Natural killer cell (primary cell): ENCODE measurements around the gene SNHG17. TPM values are rescaled to one million over a fixed set of nuclear protein-coding genes. Genes with fewer than 3 reads are reported as not detected.

ENCODE experiments used
- ATAC-seq, 3 donors: fragments of 150-1000 bp in 2 of 3; fragments of 200-7000 bp in 1 of 3; cut with Tn5 transposase; 1 replicate in 1 of 3; 2 replicates in 2 of 3; pipeline ENCODE4 v1.10.0; 2021; ENCODE audit warnings: mild to moderate bottlenecking in 2 of 3, moderate library complexity in 2 of 3
- DNase-seq, 2 donors: peaks; one replicate each; pipeline versions ENCODE4 v3.0.0 to v3.0.0-alpha.2; 2013 to 2021; ENCODE audit warnings: mixed read lengths in 1 of 2
- H3K27ac ChIP-seq: one replicate; pipeline ENCODE4 v1.5.1; 2013; ENCODE audit warnings: mild to moderate bottlenecking, low read length
- H3K27me3 ChIP-seq: one replicate; pipeline ENCODE4 v1.6.1; 2013; ENCODE audit warnings: low read length; ENCODE audit not compliant: control insufficient read depth, insufficient read depth
- H3K36me3 ChIP-seq: one replicate; pipeline ENCODE4 v1.6.1; 2013; ENCODE audit warnings: low read length; ENCODE audit not compliant: control insufficient read depth, insufficient read depth
- H3K4me1 ChIP-seq: one replicate; pipeline ENCODE4 v1.6.1; 2013; ENCODE audit warnings: low read length; ENCODE audit not compliant: control insufficient read depth, insufficient read depth
- H3K4me3 ChIP-seq: one replicate; pipeline ENCODE4 v1.5.1; 2013; ENCODE audit warnings: low read length
- H3K9me3 ChIP-seq: one replicate; pipeline ENCODE4 v1.6.1; 2013; ENCODE audit warnings: low read length; ENCODE audit not compliant: control insufficient read depth, insufficient read depth
- H3K27ac Mint-ChIP-seq, 2 donors: one replicate each; pipeline ENCODE4 v1.8.0; 2022; ENCODE audit warnings: mild to moderate bottlenecking in 2 of 2, mixed read lengths in 2 of 2, moderate library complexity in 1 of 2
- H3K27me3 Mint-ChIP-seq, 2 donors: one replicate each; pipeline ENCODE4 v1.8.0; 2022; ENCODE audit warnings: low read depth in 2 of 2, mixed read lengths in 2 of 2
- H3K36me3 Mint-ChIP-seq: one replicate; pipeline ENCODE4 v1.8.0; 2022; ENCODE audit warnings: mixed read lengths
- H3K4me1 Mint-ChIP-seq, 2 donors: one replicate each; pipeline ENCODE4 v1.8.0; 2022; ENCODE audit warnings: mixed read lengths in 2 of 2
- H3K4me3 Mint-ChIP-seq: one replicate; pipeline ENCODE4 v1.8.0; 2022; ENCODE audit warnings: mild to moderate bottlenecking, moderate library complexity, mixed read lengths
- H3K9me3 Mint-ChIP-seq, 2 donors: one replicate each; pipeline ENCODE4 v1.8.0; 2022; ENCODE audit warnings: mixed read lengths in 2 of 2
- CTCF ChIP-seq: fragments of 200-600 bp; IDR thresholded peaks from one replicate; pipeline ENCODE4 v1.8.0; 2022; ENCODE audit warnings: antibody characterized with exemption
- WGBS: methylation state at CpG from one replicate; pipeline ENCODE4 v1.1.7; 2013; ENCODE audit warnings: missing lambda C conversion rate; ENCODE audit not compliant: insufficient coverage; 5-methylcytosine and 5-hydroxymethylcytosine counted together
- intact Hi-C: fragments of 100-400 bp; cut with micrococcal nuclease; formaldehyde crosslinking; loops from one replicate; pipeline ENCODE4 v1.14.2; 2022
- total RNA-seq, 4 donors: library from RNA; stranded (reverse); fragments of 120-200 nt in 1 of 4; gene quantifications; one replicate each; pipeline versions ENCODE4 v1.2.3 to v1.2.4, GENCODE V29; 2013 to 2022

The SNHG17 gene
- total RNA-seq, 3 donors from 2014 or later (not counting 1 experiment from before 2014, with no cell fraction given), result 53.5 to 64.0 (median 53.8) TPM

- Mint-ChIP-seq H3K27me3 (no peaks in the 10 kb centered on the region), H3K27ac (peak overlapping the region in 1 of 2 donors; percentile 10), H3K4me1 (peaks cover 0 to 26% of the 10 kb centered on the region in 2 donors), H3K36me3 (peaks cover 9% of the 10 kb centered on the region), H3K4me3 (no peak overlapping the region), H3K9me3 (no peaks in the 10 kb centered on the region)
- H3K4me1 ChIP-seq, result no peaks in the 10 kb centered on the region
- H3K9me3 ChIP-seq, result no peaks in the 10 kb centered on the region
- no peak for TF ChIP-seq CTCF
- H3K4me3 ChIP-seq, result no peak overlapping the region
- intact Hi-C loops, result no loop called here
- H3K27me3 ChIP-seq, result no peaks in the 10 kb centered on the region
- DNase-seq (no peak), ATAC-seq (no peak)
- peaks cover 71% of the 10 kb centered on the region for H3K36me3 ChIP-seq
- H3K27ac ChIP-seq, result no peak overlapping the region
- WGBS, result 78% methylated on average over 10 of the region's 10 CpGs
Observed at GRCh38 chr20:38421915-38422314, 13.2 kb downstream of the SNHG17 start.

- no peak for TF ChIP-seq CTCF
- Mint-ChIP-seq H3K36me3 (peaks cover 9% of the 10 kb centered on the region), H3K27me3 (no peaks in the 10 kb centered on the region), H3K4me1 (peaks cover 0 to 23% of the 10 kb centered on the region in 2 donors), H3K4me3 (no peak overlapping the region), H3K9me3 (no peaks in the 10 kb centered on the region), H3K27ac (peak overlapping the region in 1 of 2 donors; percentile 38)
- Histone ChIP-seq H3K27me3 (no peaks in the 10 kb centered on the region), H3K4me3 (no peak overlapping the region), H3K4me1 (no peaks in the 10 kb centered on the region), H3K36me3 (peaks cover 58% of the 10 kb centered on the region), H3K27ac (no peak overlapping the region), H3K9me3 (no peaks in the 10 kb centered on the region)
- no peak for DNase-seq
- 97% methylated on average over 9 of the region's 9 CpGs for WGBS
- ATAC-seq, result no peak
- intact Hi-C loops, result no loop called here
Observed at GRCh38 chr20:38420388-38421085, 14.6 kb downstream of the SNHG17 start.

- Histone ChIP-seq H3K36me3 (peaks cover 51% of the 10 kb centered on the region), H3K4me1 (no peaks in the 10 kb centered on the region), H3K9me3 (no peaks in the 10 kb centered on the region), H3K4me3 (no peak overlapping the region), H3K27ac (no peak overlapping the region), H3K27me3 (no peaks in the 10 kb centered on the region)
- H3K4me3 Mint-ChIP-seq, result no peak overlapping the region
- no peak for TF ChIP-seq CTCF
- no peaks in the 10 kb centered on the region for H3K9me3 Mint-ChIP-seq
- 96% methylated on average over 4 of the region's 4 CpGs for WGBS
- peaks cover 9% of the 10 kb centered on the region for H3K36me3 Mint-ChIP-seq
- H3K27me3 Mint-ChIP-seq, result no peaks in the 10 kb centered on the region
- H3K27ac Mint-ChIP-seq, result no peak overlapping the region
- ATAC-seq (no peak), DNase-seq (no peak)
- peaks cover 0 to 12% of the 10 kb centered on the region in 2 donors for H3K4me1 Mint-ChIP-seq
- intact Hi-C loops, result no loop called here
Observed at GRCh38 chr20:38418509-38419204, 16.5 kb downstream of the SNHG17 start.
